IMR-90 (cell line): ENCODE data around the gene NALF2. TPM values are rescaled to one million over a fixed set of nuclear protein-coding genes. Genes with fewer than 3 reads are reported as not detected.

Experiments used
- ATAC-seq: fragments of 200-7000 bp; cut with Tn5 transposase; 2 replicates; pipeline ENCODE4 v1.9.1; 2020; ENCODE audit warnings: low read depth, mild to moderate bottlenecking, moderate library complexity
- BruUV-seq: library from RNA; stranded (reverse); fragments of 400-500 nt; replicated peaks from 2 replicates; lab custom pipeline; 2021; lab: Mats Ljungman, UMichigan
- CTCF ChIA-PET: fragments of 300-600 bp; formaldehyde crosslinking; extraction: SDS; loops from one replicate; lab custom pipeline; 2021; ENCODE audit warnings: antibody characterized with exemption; lab: Yijun Ruan, JAX
- POLR2A ChIA-PET: fragments of 300-600 bp; sonication (Branson Sonifier 250); formaldehyde crosslinking; loops from one replicate; lab custom pipeline; 2022; ENCODE audit warnings: antibody characterized with exemption; ENCODE audit not compliant: unreplicated experiment; lab: Charles Lee
- DNase-seq: peaks from one replicate; pipeline ENCODE4 v3.0.0; 2013
- H2AFZ ChIP-seq: replicated peaks from 2 replicates; pipeline ENCODE3; 2013; ENCODE audit warnings: low read length, mild to moderate bottlenecking; ENCODE audit not compliant: poor library complexity
- H2AK5ac ChIP-seq: 2 replicates; pipeline ENCODE4 v1.6.1; 2013; ENCODE audit warnings: low read depth, low read length, inconsistent platforms
- H2AK9ac ChIP-seq: replicated peaks from 2 replicates; pipeline ENCODE3; 2013; ENCODE audit warnings: mild to moderate bottlenecking, low read depth, low read length, moderate library complexity; ENCODE audit not compliant: poor library complexity
- H2BK120ac ChIP-seq: 2 replicates; pipeline ENCODE4 v1.6.1; 2013; ENCODE audit warnings: low read depth, low read length, inconsistent platforms
- H2BK15ac ChIP-seq: 3 replicates; pipeline ENCODE4 v1.6.1; 2013; ENCODE audit warnings: low read depth, low read length, inconsistent platforms
- H2BK20ac ChIP-seq: 2 replicates; pipeline ENCODE4 v1.6.1; 2013; ENCODE audit warnings: low read depth, mild to moderate bottlenecking, inconsistent platforms, low read length, moderate library complexity
- H2BK5ac ChIP-seq: 2 replicates; pipeline ENCODE4 v1.6.1; 2013; ENCODE audit warnings: mild to moderate bottlenecking, low read depth, low read length, inconsistent platforms; ENCODE audit not compliant: poor library complexity, severe bottlenecking
- H3K14ac ChIP-seq: replicated peaks from 2 replicates; pipeline ENCODE4 v1.6.1; 2013; ENCODE audit warnings: low read depth, low read length, inconsistent platforms
- H3K18ac ChIP-seq: 2 replicates; pipeline ENCODE4 v1.6.1; 2013; ENCODE audit warnings: low read depth, low read length, control low read depth
- H3K23ac ChIP-seq: 2 replicates; pipeline ENCODE4 v1.6.1; 2013; ENCODE audit warnings: low read depth, low read length, inconsistent platforms
- H3K27ac ChIP-seq: 2 replicates; pipeline ENCODE4 v1.5.1; 2013; ENCODE audit warnings: mild to moderate bottlenecking, control low read depth, low read length; ENCODE audit not compliant: insufficient read depth
- H3K27me3 ChIP-seq: 2 replicates; pipeline ENCODE4 v1.6.1; 2013; ENCODE audit warnings: low read length; ENCODE audit not compliant: control insufficient read depth, insufficient read depth
- H3K36me3 ChIP-seq: 2 replicates; pipeline ENCODE4 v1.6.1; 2013; ENCODE audit warnings: low read length, mixed read lengths; ENCODE audit not compliant: control insufficient read depth, insufficient read depth
- H3K4ac ChIP-seq: 2 replicates; pipeline ENCODE4 v1.6.1; 2013; ENCODE audit warnings: low read depth, low read length, inconsistent platforms
- H3K4me1 ChIP-seq: 2 replicates; pipeline ENCODE4 v1.6.1; 2013; ENCODE audit warnings: low read length, mixed read lengths; ENCODE audit not compliant: control insufficient read depth, insufficient read depth
- H3K4me2 ChIP-seq: 2 replicates; pipeline ENCODE4 v1.6.1; 2013; ENCODE audit warnings: low read depth, mild to moderate bottlenecking, control low read depth, low read length, moderate library complexity
- H3K4me3 ChIP-seq: 2 replicates; pipeline ENCODE4 v1.5.1; 2013; ENCODE audit warnings: low read depth, mild to moderate bottlenecking, control low read depth, low read length, moderate library complexity; ENCODE audit not compliant: insufficient read depth
- H3K56ac ChIP-seq: 2 replicates; pipeline ENCODE4 v1.6.1; 2013; ENCODE audit warnings: low read length, inconsistent platforms; ENCODE audit not compliant: insufficient read depth; ENCODE audit errors: extremely low read depth
- H3K79me1 ChIP-seq, 2 experiments: 2 replicates each; pipeline ENCODE4 v1.6.1; 2013; ENCODE audit warnings: low read length in 2 of 2, inconsistent platforms in 1 of 2, low read depth in 1 of 2
- H3K9ac ChIP-seq: 2 replicates; pipeline ENCODE4 v1.6.1; 2013; ENCODE audit warnings: low read depth, low read length, control low read depth
- H3K9me1 ChIP-seq: 2 replicates; pipeline ENCODE4 v1.6.1; 2013; ENCODE audit warnings: low read length, inconsistent platforms; ENCODE audit not compliant: insufficient read depth
- H3K9me3 ChIP-seq: 2 replicates; pipeline ENCODE4 v1.6.1; 2013; ENCODE audit warnings: low read length; ENCODE audit not compliant: control insufficient read depth, insufficient read depth
- H4K20me1 ChIP-seq: 2 replicates; pipeline ENCODE4 v1.6.1; 2013; ENCODE audit warnings: low read length, inconsistent platforms; ENCODE audit not compliant: insufficient read depth
- H4K5ac ChIP-seq: 2 replicates; pipeline ENCODE4 v1.6.1; 2013; ENCODE audit warnings: mild to moderate bottlenecking, low read depth, low read length, control low read depth
- H4K8ac ChIP-seq, 2 experiments: 2 replicates each; pipeline ENCODE4 v1.6.1; 2013; ENCODE audit warnings: low read depth in 2 of 2, low read length in 2 of 2, control low read depth in 1 of 2, inconsistent platforms in 1 of 2
- H4K91ac ChIP-seq: 2 replicates; pipeline ENCODE4 v1.6.1; 2013; ENCODE audit warnings: low read depth, low read length, inconsistent platforms; ENCODE audit not compliant: insufficient read depth
- CHD1 ChIP-seq: IDR thresholded peaks from 2 replicates; pipeline ENCODE4 v1.6.1; 2012; ENCODE audit warnings: low read depth, low read length, improper control_type of control experiment
- MAFK ChIP-seq: IDR thresholded peaks from 2 replicates; pipeline ENCODE4 v1.6.1; 2012; ENCODE audit warnings: low read depth, low read length, improper control_type of control experiment
- MAZ ChIP-seq: IDR thresholded peaks from 2 replicates; pipeline ENCODE4 v1.6.1; 2012; ENCODE audit warnings: low read depth, mild to moderate bottlenecking, low read length, improper control_type of control experiment, moderate library complexity, borderline replicate concordance
- POLR2A ChIP-seq: IDR thresholded peaks from 2 replicates; pipeline ENCODE4 v1.6.1; 2012; ENCODE audit warnings: mild to moderate bottlenecking, low read depth, low read length
- RCOR1 ChIP-seq: IDR thresholded peaks from 2 replicates; pipeline ENCODE4 v1.6.1; 2012; ENCODE audit warnings: mild to moderate bottlenecking, low read length, improper control_type of control experiment; ENCODE audit not compliant: insufficient replicate concordance
- RFX5 ChIP-seq: IDR thresholded peaks from 2 replicates; pipeline ENCODE4 v1.8.0; 2012; ENCODE audit warnings: low read depth, mild to moderate bottlenecking, low read length, moderate library complexity
- whole genome bisulfite sequencing, 2 experiments: methylation state at CpG; one replicate each; pipeline versions ENCODE4 v1.1.5 to v1.1.7; 2013; ENCODE audit warnings: missing lambda C conversion rate in 2 of 2; ENCODE audit not compliant: insufficient read length in 1 of 2; ENCODE audit errors: extremely low coverage in 2 of 2; 5-methylcytosine and 5-hydroxymethylcytosine counted together
- dilution Hi-C: fragments of 300-500 bp; cut with HindIII; formaldehyde crosslinking; loops from one replicate; pipeline ENCODE4 v1.14.3; 2018; ENCODE audit warnings: low sequenced_read_pairs; ENCODE audit not compliant: unreplicated experiment
- in situ Hi-C: fragments of 300-500 bp; cut with MboI; formaldehyde crosslinking; loops from 3 replicates; pipeline ENCODE4 v1.14.3; 2019; ENCODE audit warnings: low sequenced_read_pairs, inconsistent platforms, mixed read lengths
- intact Hi-C: fragments of 100-400 bp; cut with micrococcal nuclease; formaldehyde crosslinking; loops from 2 replicates; pipeline ENCODE4 v1.10.0; 2022
- polyA plus RNA-seq, 3 experiments: library from polyadenylated mRNA; depleted of rRNA; stranded (reverse); fragments of >200 nt; gene quantifications; 2 replicates each; pipeline ENCODE4 v1.2.3, GENCODE V29; 2012; ENCODE audit warnings: low replicate concordance in 1 of 3
- total RNA-seq: library from RNA; depleted of rRNA; stranded (reverse); fragments of >200 nt; gene quantifications from 2 replicates; pipeline ENCODE4 v1.2.3, GENCODE V29; 2012

NALF2 gene
- total and polyA plus RNA-seq, 2 of the 4 experiments (the other 2 are of a cell fraction) = not detected

- Histone ChIP-seq H4K5ac (no peak overlapping the region), H3K36me3 (no peaks in the 10 kb centered on the region), H3K4me3 (no peak overlapping the region), H3K27me3 (peaks cover 26% of the 10 kb centered on the region), H3K14ac (no peak overlapping the region), H3K9ac (no peak overlapping the region), H2BK5ac (no peak overlapping the region), H4K8ac (no peak overlapping the region), H3K9me3 (peaks cover under 1% of the 10 kb centered on the region; the same call in 1 of the 2 replicates), H2BK120ac (no peak overlapping the region), H4K20me1 (no peaks in the 10 kb centered on the region), H2BK15ac (no peak overlapping the region), H3K18ac (no peak overlapping the region), H2BK20ac (no peak overlapping the region), H2AK9ac (no peak overlapping the region), H3K4ac (no peak overlapping the region), H2AFZ (no peak overlapping the region), H3K79me1 (no peaks in the 10 kb centered on the region), H3K4me2 (no peak overlapping the region), H4K91ac (no peak overlapping the region), H3K4me1 (no peaks in the 10 kb centered on the region), H3K56ac (no peak overlapping the region), H3K9me1 (no peaks in the 10 kb centered on the region), H2AK5ac (no peak overlapping the region), H3K27ac (no peak overlapping the region), H3K23ac (no peak overlapping the region)
- POLR2A ChIA-PET = no interaction called here
- no peak for DNase-seq
- no peak for ATAC-seq
- CTCF ChIA-PET = no interaction called here
- dilution Hi-C loops = no loop called here
- in situ Hi-C loops = no loop called here
- intact Hi-C loops = no loop called here
- TF ChIP-seq POLR2A (no peak), RFX5 (no peak), MAFK (no peak), MAZ (no peak), CHD1 (no peak), RCOR1 (no peak)
- WGBS, 2 experiments = 29 to 100% methylated on average over 1 to 3 of the region's 3 CpGs
- BruUV-seq = no TSS peak
Observed at GRCh38 chrX:69510914-69511513, 6.9 kb downstream of the NALF2 start.
